ENCODE measurements around the gene IL1A.

Gene IL1A

DNA sequence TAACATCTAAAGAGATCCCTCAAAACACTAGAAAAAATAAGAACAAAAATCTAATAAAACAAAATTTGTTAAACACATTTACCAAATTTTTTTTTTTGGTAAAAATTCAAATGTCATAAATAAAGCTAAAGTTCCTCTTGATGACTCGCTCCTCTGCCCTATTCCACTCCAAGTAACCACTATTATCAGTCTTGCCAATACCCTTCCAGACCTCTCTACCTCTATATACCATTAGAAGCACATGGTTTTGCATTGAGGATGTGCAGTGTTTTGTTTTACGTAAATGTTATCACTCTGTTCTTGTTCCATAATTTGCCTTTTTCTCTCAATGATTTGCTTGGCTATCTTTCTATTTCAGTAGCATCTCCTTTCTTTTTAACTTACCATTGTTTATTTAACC, 41.4 kb upstream of the IL1A start:
- H3K4me3 ChIP-seq (ENCODE audit: low read depth, low read length), result no peak overlapping the region
- TF ChIP-seq, protein P1, sequence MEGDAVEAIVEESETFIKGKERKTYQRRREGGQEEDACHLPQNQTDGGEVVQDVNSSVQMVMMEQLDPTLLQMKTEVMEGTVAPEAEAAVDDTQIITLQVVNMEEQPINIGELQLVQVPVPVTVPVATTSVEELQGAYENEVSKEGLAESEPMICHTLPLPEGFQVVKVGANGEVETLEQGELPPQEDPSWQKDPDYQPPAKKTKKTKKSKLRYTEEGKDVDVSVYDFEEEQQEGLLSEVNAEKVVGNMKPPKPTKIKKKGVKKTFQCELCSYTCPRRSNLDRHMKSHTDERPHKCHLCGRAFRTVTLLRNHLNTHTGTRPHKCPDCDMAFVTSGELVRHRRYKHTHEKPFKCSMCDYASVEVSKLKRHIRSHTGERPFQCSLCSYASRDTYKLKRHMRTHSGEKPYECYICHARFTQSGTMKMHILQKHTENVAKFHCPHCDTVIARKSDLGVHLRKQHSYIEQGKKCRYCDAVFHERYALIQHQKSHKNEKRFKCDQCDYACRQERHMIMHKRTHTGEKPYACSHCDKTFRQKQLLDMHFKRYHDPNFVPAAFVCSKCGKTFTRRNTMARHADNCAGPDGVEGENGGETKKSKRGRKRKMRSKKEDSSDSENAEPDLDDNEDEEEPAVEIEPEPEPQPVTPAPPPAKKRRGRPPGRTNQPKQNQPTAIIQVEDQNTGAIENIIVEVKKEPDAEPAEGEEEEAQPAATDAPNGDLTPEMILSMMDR (IDR thresholded peaks at IDR 0.05; ENCODE audit: insufficient read depth, low read depth, low read length, missing control alignments), result no peak
- no peak for DNase-seq (ENCODE audit: low read depth)

DNA sequence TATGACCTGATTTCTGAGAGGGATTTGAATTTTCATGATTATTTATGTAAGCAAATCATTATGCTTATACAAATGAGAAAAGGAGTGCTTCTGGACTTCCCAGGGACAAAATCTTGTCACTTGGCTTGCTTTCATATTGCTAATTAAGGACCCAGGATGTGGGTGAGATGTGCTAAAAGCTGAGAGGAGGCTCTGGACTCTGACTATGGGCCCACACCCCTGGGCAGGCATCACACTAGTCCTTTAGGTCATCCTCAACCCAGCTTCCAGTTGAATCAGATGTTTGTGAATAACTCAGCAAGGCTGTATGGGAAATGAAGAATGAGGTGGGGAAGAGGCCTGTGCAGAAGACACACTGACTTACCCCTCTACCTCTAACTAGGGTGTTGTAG, 40.4 kb upstream of the IL1A start:
- TF ChIP-seq, protein P1 (IDR thresholded peaks at IDR 0.05; ENCODE audit: insufficient read depth, low read depth, low read length, missing control alignments), result no peak
- no peak overlapping the region for H3K4me3 ChIP-seq (ENCODE audit: low read depth, low read length)
- peak; percentile 28 for DNase-seq (ENCODE audit: low read depth)

DNA sequence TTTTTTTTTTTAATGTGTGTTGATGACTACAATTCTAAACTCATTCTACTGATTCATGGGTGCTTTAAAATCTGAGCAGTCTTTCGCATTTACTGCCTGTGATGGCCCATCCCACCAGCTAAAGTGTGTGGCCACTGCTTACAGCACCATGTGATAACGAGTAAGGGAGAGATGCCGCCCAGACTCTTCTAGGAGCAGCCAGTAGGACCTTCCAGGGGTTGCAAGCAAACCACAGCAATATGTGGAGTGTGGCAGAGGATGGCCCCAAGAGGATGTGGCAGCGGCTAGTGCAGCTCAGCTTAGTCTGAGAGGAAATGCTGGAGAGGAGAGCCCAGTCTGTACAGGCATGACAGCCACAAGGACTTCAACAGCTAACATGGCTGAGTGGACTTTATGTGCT, 37.4 kb upstream of the IL1A start:
- DNase-seq (ENCODE audit: low read depth), result peak; percentile 25
- no peak overlapping the region for H3K4me3 ChIP-seq (ENCODE audit: low read depth, low read length)
- TF ChIP-seq, protein P1 (IDR thresholded peaks at IDR 0.05; ENCODE audit: insufficient read depth, low read depth, low read length, missing control alignments), result no peak

DNA sequence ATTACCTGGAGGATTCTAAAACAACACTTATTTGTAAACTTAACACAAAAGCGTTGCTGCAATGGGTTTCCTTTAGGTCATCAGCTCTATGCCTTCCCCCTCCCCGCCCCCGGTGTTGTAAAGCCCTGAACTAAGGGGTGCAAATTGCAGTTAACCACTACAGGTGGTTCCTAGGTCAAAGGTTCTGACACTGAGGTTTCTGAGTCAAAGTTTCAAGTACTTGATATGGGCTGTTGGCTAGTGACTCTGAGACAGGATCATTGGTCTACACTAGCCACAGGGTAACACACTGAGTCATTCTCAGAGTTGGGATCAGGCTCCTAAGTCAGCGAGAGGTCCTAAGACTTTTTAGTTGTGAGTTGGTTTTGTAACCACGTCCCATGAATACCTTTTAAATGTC, 36.8 kb upstream of the IL1A start:
- H3K4me3 ChIP-seq (ENCODE audit: low read depth, low read length), result no peak overlapping the region
- TF ChIP-seq, protein P1 (IDR thresholded peaks at IDR 0.05; ENCODE audit: insufficient read depth, low read depth, low read length, missing control alignments), result no peak
- peak; percentile 85 for DNase-seq (ENCODE audit: low read depth)

DNA sequence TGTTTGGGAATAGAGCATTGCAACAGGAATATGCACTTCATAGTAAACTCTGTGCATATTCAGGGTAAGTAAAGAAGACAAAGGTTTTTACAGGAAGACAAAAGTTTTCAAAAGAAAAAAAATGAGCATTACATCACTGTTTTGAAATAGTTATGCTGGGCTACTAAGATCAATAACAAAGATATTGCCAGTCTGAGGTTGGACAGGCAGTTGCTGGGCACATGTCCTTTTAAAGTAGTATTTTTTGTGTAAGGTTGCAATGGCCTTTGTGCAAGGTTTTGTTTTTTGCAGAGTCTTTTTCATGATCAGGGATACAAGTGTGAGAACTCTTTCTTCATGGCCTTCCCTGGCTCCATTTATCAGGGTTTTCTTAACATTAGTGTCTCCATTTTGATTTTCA, 36.0 kb upstream of the IL1A start:
- no peak for DNase-seq (ENCODE audit: low read depth)
- no peak overlapping the region for H3K4me3 ChIP-seq (ENCODE audit: low read depth, low read length)
- TF ChIP-seq, protein P1 (IDR thresholded peaks at IDR 0.05; ENCODE audit: insufficient read depth, low read depth, low read length, missing control alignments), result no peak

DNA sequence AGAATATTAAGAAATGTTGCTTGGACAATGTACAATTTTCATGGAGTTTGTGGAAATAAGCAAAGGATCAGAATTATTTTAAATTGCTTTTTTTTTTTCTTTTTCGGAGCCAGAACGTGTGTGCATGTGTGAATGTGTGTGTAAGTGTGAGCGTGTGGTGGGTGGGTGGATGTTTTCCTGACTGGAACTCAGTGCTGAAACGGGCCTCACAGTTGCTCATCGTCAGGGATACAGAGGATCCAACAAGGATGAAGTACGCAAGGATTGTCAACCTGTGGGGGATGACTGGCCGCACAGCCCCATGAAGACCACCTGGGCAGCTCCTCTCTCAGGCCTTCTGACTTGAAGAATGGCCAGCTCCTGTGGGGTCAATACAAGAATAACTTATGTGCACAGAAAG, 34.8 kb upstream of the IL1A start:
- TF ChIP-seq, protein P1 (IDR thresholded peaks at IDR 0.05; ENCODE audit: insufficient read depth, low read depth, low read length, missing control alignments), result no peak
- no peak for DNase-seq (ENCODE audit: low read depth)

DNA sequence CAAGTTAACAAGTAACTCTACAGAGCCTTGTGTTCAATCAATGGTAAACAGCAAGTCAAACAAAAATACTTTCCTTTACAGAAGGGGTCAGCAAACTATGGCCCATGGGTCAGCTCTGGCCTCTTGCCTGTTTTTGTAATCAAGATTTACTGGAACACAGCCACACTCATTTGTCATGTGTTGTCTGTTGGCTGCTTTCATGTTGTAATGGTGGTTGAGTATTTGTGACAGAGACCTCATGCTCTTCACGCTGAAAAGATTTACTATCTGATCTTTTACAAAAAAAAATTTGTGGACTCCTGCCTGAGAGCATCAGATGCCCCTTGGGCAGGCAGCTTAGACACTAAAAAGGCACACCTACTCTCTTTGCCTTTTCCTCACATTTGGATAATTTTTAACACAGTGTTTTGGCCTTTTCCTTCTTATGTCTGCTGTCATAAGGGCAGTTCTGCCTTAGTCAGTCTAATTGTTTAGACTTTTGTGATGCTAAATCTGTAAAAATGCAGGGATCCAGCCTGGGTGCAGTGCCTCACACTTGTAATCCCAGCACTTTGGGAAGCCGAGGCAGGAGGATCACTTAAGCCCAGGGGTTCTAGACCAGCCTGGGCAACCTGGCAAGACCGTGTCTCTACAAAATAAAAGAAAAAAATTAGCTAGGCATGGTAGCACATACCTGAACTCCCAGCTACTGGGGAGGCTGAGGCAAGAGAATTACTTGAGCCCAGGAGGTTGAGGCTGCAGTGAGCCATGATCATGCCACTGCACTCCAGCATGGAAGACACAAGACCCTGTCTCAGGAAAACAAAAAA, 34.0 kb upstream of the IL1A start:
- TF ChIP-seq, protein P1 (IDR thresholded peaks at IDR 0.05; ENCODE audit: insufficient read depth, low read depth, low read length, missing control alignments), result no peak
- H3K4me3 ChIP-seq (ENCODE audit: low read depth, low read length), result no peak overlapping the region
- no peak for DNase-seq (ENCODE audit: low read depth)

More for the DNA sequence above, 34.8 kb upstream of the IL1A start:
- H3K4me3 ChIP-seq (ENCODE audit: low read depth, low read length), result no peak overlapping the region
